ENCODE data around the gene ACSL6.
"Not testable (repeated sequence)": the region's sequence is repeated elsewhere in the genome, so short reads cannot be mapped to it uniquely, and the experiment has no call there.

Gene ACSL6

GRCh38 chr5:131926168-131926567, 85.3 kb downstream of the ACSL6 start:
- no peak for DNase-seq

GRCh38 chr5:131916481-131916880, 95.0 kb downstream of the ACSL6 start:
- no peak for DNase-seq

GRCh38 chr5:131914472-131914871, 97.0 kb downstream of the ACSL6 start:
- DNase-seq: no peak

- no peak for DNase-seq
Measured at GRCh38 chr5:131913603-131914002, 97.9 kb downstream of the ACSL6 start.

- DNase-seq: no peak
Measured at GRCh38 chr5:131906668-131907067, 104.8 kb downstream of the ACSL6 start.

- DNase-seq: not testable (repeated sequence)
Measured at GRCh38 chr5:131902266-131902665, 109.2 kb downstream of the ACSL6 start.
